ENCODE measurements around the gene F2RL2.

The F2RL2 gene, protein sequence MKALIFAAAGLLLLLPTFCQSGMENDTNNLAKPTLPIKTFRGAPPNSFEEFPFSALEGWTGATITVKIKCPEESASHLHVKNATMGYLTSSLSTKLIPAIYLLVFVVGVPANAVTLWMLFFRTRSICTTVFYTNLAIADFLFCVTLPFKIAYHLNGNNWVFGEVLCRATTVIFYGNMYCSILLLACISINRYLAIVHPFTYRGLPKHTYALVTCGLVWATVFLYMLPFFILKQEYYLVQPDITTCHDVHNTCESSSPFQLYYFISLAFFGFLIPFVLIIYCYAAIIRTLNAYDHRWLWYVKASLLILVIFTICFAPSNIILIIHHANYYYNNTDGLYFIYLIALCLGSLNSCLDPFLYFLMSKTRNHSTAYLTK

DNA sequence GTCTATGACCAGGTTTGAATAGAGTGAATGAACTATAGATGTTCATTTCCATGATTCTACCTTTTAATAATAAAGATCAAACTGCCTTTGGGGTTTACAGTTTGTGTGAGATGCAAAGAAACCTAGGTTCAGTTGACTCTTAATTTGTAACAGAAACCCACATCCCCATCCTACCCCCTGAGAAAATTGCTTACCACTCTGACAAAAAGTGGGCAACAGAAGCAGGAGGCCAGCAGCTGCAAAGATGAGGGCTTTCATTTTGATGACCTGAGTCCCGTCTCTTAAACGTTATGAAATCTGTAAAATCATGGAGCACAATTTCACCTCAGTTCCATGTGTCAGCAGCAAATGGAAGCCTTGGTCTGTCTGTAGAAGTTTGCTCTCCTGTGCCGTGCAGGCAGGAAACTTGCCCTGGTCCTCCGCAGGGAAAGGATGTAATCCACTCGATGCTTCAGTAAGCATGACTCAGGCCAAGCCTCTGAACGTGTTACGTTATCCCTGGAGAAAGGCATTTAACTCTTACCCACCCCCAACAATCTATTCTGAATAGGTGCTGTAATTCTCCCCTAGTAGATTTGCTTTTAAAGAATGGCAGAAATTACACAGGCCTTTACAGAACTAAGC is at the start of gene F2RL2:
Gene F2RL2 (minus strand): TSS at position 431 of the 624 bp plus-strand sequence. CDS start 173 bp downstream, at position 258.
- no peak for DNase-seq

DNA sequence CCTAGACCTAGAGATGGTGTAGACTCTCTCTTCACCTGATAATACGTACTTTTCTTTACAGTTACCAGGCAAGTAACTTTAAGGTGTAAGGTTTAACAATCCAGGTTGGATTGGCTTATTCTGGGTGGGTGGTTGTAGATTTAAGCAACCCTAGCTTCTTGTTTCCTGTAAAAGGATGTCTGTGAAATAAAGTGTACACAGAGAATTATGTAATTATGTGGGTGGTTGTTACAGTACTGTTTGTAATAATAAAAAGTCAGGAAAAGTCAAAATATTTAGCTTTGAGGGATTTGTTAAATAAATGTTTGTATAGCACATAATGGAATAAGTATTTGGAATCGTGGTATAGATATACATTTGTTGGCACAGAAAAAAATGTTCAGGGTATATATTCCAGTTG is 49.0 kb upstream of the F2RL2 start:
- DNase-seq, result no peak

DNA sequence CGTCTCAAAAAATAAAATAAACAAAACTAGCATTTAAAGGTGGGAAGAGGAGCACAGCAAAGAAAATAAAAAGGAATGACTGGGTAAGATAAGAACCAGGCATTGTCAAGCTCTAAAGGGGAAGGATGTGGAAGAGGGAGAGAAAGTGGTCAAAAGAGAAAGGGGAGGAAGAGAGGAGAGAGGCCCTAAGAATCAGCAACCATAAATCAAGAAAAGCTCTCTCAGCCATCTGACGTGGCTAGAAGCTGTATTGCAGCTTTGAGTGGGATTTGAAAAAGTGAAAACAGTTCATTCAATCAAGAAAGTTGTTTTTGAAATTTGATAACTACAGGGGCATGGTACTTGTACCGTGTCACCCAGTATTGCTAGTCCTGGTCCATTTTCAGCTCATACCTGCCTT is 47.3 kb upstream of the F2RL2 start:
- no peak for DNase-seq

DNA sequence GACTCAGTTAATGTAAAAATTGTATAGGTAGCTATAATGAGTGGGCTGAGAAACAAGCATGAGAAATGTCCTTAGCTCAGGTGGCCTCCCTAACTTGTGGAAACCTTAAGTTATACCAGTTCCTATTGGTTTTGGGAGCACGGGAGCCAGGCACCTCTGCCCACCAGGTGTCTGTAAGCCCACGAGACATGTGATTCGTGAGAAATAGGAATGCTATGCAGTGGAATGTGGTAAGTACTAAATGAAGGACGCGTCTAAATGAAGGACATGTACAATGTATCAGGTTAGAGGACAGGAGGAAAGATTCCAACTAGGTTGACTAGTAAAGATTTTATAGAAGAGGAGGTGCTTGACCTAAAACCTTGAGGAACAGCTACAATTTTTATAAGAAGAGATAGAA is 46.0 kb upstream of the F2RL2 start:
- no peak for DNase-seq

DNA sequence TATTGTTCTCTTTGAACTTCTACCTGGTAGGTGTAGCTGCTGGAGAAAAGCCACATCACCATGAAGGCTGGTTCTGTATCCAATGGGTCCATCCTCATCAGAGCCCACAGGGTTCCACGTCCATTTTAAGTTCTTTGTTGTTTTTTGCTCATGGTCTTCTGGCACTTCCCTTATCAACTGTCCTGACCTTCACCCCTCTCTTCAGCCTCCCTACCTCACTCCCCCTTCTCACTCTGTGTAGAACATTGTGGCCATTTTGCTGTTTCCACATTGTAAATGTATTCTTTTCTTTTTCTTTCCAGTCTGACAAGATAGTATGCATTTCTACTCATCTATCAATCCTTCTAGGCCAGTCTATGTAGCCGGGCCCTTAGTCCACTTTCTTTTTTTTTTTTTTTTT is 44.3 kb upstream of the F2RL2 start:
- DNase-seq, result no peak

DNA sequence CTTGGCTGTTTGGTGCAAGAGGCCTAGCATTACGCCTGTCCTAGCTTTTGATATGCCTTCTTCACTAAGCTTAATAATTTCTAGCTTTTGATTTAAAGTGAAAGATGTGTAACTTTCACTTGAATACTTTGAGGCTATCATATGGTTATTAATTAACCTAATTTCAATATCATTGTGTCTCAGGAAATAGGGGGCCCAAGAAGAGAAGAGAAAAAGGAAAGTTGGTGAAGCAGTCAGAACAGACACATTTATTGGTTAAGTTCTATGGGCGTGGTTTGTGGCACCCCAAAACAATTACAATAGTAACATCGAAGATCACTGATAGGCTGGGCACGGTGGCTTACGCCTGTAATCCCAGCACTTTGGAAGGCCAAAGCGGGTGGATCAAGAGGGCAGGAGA is 40.9 kb upstream of the F2RL2 start:
- DNase-seq, result no peak

DNA sequence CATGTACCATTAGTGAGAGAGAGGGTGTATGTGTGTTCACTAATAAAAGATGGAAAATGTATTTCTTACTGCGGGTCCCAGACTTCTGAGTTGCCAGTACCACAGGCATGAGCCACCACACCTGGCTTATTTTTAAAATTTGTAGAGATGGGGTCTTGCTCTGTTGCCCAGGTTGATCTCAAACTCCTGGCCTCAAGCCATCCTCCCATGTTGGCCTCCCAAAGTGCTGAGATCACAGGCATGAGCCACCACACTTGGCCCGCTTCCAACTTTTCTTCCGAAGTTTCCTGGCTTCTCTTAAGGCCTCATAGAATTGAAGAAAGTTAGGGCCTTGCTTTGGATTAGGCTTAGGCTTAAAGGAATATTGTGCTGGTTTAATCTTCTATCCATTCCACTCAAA is 40.4 kb upstream of the F2RL2 start:
- no peak for DNase-seq

DNA sequence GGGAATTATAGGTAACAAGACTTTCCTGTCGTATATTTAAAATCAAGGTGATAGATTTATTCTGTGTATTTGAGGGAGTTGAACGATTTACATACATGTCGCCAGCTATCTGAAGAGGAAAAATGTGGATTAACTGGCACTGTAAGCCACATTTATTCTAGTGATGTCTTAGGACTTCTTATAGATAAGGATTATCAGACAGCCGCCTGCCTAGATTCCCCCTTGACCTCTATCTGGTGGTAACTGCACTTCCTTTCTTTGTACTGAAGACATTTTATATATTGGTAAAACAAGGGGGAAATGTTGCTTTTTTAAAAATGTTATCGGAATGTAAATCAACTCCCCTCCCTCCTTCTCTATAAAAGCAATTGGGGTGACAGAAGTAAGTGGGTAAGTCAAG is 39.3 kb upstream of the F2RL2 start:
- no peak for DNase-seq

DNA sequence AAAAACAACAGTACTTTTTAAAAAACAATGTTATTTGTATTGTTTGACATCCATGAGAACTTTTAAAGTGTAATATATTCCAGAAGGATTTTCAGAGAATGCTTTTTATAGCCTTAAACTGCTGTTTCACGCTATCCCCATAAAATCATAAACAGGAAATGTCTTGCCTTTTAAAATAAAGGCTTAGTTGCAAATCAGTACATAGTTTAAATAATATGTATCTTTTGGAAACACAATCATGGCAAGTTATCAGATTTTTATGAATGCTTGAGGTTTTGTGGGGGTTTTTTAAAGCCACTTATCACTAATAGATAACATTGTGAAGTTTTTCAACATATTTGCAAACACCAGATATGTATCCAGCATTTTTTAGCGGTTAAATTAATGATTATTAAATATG is 37.2 kb upstream of the F2RL2 start:
- no peak for DNase-seq

DNA sequence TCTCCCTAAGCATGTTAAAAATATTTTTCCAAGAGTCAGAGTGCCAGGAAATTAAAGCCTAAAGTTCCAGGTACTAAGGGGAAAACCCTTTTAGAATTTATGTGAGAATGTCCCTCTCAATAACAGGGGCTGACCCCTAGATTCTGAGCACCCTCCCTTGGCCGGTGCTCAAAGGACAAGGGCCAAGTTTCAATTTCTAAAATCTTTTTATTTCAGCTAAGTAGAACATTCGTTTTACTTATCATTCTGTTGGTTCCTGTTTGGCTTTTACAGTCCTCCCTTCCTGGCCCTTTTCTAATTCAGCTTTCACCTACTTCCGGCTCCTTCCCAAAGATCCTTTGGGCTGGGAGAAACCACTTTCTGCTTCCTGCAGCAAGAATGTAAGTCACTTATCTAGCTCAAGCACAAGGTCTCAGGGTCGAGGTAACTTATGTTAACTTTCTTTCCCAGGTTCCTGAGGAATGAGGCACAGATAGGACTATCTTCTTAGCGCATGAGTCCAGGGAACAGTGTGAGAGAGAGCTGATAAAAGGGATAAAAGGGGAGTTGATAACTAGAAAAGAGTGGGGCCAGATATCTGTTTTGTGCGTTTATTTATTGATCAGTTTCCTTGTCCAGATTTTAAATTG is 34.6 kb upstream of the F2RL2 start:
- DNase-seq, result no peak

DNA sequence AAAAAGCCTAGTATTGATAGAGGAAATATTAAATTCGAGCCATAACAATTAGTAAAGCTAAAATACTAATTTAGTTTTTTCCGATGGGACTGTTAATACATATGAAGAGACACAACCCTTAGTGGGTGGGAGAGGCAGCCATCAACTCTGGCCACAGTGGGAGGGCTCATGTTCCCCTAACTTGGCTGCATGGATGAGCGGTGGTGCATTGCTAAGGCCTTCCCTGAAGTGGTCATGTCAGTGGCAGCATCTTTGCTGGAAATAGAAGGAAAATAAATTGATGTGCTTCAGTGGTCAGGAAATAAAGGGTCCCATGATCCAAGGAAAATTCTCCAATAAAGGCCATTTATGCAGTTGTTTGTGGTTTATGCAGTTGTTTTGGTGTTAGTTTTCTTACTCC is 33.9 kb upstream of the F2RL2 start:
- no peak for DNase-seq

DNA sequence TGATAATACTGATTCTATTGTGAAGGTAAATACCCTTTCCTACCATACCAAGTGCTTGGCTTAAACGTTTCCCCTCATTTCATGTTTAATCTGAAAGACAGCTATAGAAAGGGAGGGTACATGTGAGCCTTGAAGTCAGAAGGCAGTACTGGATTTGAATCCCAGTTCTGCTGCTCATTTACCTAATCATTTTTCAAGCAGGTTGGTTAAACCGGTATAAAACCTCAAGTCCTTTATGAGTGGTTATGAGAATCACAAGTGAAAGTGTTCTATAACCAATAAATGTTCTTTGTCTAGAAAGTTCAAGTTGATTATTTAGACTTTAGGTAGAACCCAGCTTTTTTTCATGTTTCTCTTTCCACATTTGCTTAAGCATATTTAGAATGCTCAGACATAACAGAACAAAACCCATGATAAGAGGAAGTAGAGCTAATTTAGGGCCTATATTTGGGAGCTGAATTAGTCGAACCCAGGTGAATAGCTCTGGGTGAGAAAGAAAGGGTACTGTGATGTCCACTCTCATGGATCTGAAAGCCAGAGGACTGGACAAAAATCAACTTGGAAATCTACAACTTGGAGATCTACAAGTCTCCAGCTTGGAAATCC is 29.7 kb upstream of the F2RL2 start:
- DNase-seq, result no peak

DNA sequence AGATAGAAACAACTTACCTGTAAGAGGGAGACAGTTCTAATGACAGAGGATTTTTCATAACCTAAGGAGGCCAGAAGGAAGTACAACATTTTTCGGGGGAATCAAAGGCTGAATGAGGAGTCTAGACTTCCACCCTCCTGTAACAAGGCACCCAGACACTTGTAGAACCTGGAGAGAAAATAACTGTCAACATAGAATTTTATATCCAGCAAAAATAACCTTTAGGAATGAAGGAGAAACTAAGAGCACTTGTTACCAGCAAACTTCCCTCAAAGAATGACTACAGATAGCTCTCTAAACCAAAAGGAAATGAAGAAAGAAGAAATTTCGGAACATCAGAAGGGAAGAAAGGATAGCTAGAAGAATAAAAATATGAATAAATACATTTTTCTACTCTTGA is 25.9 kb upstream of the F2RL2 start:
- no peak for DNase-seq

DNA sequence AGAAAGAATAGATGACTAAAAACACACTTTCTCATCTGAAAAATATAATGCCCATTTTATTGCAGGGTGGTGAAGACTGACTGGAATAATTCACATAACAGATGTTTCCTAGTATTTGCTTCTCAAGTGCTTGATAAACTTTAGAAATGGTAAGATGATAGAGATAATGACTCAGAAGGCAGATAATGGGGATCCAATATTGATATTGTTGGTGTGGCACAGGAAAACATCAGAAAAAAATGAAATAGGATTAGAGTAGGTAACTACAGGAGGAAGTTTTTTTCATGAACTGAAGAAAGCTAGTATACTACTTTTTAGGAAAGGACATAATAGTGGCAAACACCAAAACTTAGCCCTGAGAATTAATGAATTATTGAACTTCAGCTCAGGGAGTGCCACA is 20.2 kb upstream of the F2RL2 start:
- DNase-seq, result no peak

DNA sequence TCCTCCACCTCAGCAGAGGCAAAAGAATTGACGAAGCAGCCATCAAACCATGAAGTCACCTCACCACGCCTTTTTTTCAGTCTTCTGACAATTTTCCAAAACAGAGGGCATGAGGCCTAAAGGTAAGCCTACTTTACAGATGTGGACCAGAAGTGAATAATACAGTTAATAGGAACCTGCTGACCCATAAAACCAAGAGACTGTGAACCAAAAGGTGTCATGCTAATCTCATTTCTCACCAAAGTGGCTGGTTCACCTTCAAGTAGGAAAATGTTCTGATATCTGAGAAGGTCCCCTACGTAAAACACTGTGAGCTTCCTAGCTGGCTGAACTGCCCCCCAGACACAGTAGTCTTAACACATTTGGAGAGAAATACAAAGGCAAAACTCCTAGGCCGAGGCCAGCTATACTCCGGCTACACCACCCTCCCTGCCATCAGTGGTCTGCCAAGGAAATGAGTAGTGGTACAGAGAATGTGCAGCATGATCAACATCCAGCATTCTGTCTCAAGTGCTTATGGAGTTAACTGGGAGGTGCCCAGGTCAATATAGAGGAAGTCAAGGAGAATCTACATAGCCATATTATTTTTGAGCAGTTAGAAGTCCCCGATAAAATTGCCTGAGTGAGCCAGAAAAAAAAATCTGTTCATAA is 19.3 kb upstream of the F2RL2 start:
- DNase-seq, result no peak

DNA sequence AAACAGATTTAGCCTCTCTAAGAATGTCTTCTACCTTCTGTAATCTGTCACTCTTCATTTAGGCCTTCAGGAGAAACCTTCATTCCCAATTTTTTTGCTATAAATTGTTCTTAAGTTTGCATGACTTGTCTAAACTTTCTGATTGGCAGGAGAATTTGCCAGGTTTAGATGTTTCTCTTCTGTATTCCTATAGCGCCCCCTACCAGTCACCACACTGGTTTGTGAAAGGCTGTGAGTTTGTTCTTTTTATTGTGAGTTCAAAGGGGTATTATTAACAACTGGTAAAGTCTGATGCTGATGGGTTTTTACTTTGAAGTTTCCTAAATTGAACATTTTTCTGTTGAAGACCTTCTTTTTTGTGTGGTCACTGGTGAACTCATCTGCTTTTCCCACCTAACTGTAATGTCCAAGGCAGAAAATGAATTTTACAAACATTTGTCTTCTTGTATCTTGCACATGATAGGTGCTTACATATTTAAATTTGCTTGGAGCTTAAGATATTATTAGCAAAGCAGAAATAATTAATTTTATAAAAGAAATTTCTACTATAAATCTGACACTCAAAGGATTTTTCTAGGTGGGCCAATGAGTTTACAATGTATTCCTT is 18.4 kb upstream of the F2RL2 start:
- DNase-seq, result no peak

DNA sequence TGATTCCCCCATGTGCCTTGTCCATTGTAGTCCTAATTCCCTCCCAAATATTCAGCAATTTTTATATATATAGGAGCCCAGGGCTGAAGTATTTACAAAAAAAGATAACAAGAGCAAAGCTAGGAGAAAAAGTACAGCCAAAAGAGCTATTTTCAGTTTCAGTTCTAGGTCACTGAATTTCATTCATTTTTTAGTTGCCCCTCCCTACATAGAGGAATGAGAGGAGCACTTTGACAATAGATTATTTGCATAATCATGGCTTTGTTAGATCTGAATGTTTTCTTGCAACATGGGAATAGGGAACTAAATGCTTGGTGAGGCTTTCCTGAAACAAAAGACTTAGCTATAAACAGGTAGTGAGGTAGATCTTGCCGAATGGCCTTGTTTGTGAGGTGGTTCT is 15.3 kb upstream of the F2RL2 start:
- DNase-seq, result no peak

DNA sequence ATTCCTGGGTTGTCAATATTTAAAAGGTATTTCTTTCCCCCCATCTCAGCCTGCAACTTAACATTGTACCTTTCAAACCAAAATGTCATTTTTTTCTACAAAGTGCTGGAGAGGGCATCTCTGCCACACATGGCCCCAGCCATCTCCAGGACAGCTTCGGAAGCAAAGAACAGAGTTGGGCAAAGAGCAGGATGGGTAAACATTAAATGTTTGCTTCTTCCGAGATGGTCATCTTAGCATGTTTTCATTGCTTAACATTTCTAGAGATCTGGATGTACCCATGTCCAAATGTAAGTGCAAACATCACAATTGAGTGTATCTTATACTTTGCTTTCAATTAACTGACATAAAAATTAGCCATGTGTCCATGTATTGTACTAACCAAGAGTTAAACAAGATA is 14.3 kb upstream of the F2RL2 start:
- no peak for DNase-seq

DNA sequence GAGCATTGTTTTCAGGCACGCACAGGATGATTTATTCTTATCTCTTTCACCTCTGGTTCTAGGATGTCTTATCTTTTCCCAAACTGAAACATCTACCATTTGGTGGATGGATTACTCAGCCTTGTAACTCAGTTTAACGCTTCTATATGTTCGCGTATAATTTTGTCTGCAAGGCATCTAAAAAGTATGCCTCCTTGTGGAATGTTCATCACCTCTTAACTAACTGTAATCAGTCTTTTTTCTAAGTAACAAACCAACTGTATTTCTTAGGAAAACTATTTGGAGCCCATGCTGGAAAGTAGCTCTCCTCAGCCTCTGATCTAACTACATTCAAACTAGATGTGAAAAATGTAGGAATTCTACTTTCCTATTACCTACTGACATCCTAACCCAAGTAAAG is 11.5 kb upstream of the F2RL2 start:
- no peak for DNase-seq

DNA sequence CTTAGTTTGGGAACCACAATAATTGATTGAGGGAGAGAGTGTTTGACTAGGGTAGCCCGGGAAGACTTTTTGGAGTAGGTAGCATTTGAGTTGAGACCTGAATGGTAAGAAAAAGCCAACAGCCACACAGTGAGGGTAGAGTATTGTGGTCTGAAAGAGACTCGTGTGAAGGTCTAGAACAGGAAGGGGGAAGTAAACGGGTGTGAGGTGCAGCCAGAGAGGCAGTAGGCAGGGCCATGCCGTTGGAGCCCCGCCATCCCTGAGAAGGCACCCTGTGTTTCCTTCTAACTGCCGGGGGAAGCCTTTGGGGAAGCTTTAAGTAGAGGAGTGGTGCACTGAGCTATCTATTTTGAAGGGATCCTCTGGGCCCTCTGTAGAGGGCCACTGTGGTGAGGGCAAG is 3.5 kb upstream of the F2RL2 start:
- DNase-seq, result no peak

DNA sequence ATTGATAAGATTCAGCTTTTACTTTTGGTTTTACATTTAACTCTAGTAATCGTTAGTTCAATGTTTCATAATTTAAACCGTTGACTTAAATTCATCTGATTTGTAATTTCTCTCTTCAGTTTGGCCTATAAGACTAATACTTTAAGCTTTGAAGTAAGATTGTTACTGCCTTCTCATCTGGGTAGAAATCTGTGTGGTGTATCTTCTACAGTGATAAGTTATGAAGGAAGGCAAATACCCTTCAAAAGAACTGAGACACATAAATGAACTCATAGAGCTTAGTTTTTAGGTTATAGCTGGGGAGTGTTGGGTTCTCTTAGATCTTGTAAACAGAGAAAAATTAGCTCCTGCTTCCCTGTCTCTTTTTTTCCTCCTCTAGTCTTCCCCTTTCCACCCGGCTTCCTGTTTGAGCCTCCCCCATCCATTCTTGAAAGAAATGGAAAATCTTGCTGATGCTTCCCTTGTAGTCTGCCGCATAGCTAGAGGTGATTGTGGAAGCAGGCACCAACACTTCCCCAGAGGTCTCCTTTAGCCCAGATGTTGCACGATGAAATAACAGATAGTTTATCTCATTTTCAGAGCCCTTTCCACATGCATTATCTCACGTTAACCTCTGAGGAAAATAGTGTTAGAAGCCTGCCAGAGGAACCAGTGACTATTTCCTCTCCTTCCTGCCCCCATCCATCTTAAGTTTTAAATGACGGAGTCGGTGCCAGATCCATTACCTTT is 2.0 kb upstream of the F2RL2 start:
- DNase-seq, result no peak

DNA sequence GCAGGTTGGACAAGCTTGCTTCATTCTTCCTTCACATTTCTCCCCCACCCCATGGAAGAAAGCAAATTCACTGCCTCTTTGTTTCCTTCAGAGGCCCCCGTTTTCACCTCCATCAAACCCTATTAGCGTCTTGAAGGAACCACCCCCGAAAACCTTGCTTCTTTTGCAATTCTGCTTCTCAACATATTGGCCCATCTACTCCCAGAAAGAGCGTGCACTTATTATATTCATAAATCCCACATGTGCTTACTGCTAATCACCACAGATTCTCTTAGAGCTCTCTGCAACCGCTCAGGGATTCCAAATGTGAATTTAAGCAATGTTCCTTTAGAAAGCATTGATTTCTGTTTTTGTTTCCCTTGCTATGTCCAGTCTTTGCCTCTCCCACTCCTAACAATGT is 1.1 kb downstream of the F2RL2 start:
- no peak for DNase-seq

All from NCI-H345 (cell line).